ENCODE data around the gene PDGFB.

PDGFB gene

GRCh38 chr22:39268645-39269044, 23.9 kb upstream of the PDGFB start:
- Histone ChIP-seq H3K9ac (ENCODE audit: low read length) (no peak overlapping the region), H2BK5ac (ENCODE audit: low read depth, low read length, poor library complexity, severe bottlenecking) (no peak overlapping the region), H3K4me3 (ENCODE audit: insufficient read depth in 1 of 2, low read depth in 1 of 2, low read length in 2 of 2) (no peak overlapping the region), H3K18ac (ENCODE audit: low read depth in 1 of 2, low read length in 2 of 2) (no peak overlapping the region), H3K27me3 (ENCODE audit: control insufficient read depth in 1 of 2, insufficient read depth in 1 of 2, low read length in 2 of 2) (no peaks in the 10 kb centered on the region), H3K36me3 (ENCODE audit: control insufficient read depth in 1 of 2, insufficient read depth in 2 of 2, low read depth in 1 of 2, low read length in 2 of 2) (no peaks in the 10 kb centered on the region), H2BK15ac (ENCODE audit: low read depth, poor library complexity, severe bottlenecking) (no peak overlapping the region), H4K91ac (ENCODE audit: low read length) (no peak overlapping the region), H3K4me1 (ENCODE audit: control insufficient read depth, insufficient read depth, low read depth, low read length) (peaks cover 13% of the 10 kb centered on the region), H3K4ac (ENCODE audit: low read depth in 1 of 2, low read length in 2 of 2) (no peak overlapping the region), H2AK5ac (ENCODE audit: low read length, severe bottlenecking) (peak overlapping the region; percentile 15), H4K8ac (ENCODE audit: low read length) (no peak overlapping the region), H3K27ac (ENCODE audit: low read length, poor library complexity, severe bottlenecking) (no peak overlapping the region), H3K4me2 (ENCODE audit: low read length, poor library complexity, severe bottlenecking) (no peak overlapping the region), H3K14ac (ENCODE audit: low read length in 2 of 2) (no peak overlapping the region), H2AFZ (ENCODE audit: low read depth, low read length) (no peak overlapping the region), H3K79me1 (replicated peaks; ENCODE audit: low read length, poor library complexity, severe bottlenecking) (no peaks in the 10 kb centered on the region), H2BK120ac (ENCODE audit: low read depth, low read length) (no peak overlapping the region), H3K9me3 (ENCODE audit: control insufficient read depth, low read length) (no peaks in the 10 kb centered on the region), H3K23ac (ENCODE audit: low read length in 2 of 2) (no peak overlapping the region), H2BK12ac (ENCODE audit: low read length in 2 of 2) (no peak overlapping the region)
- no peak for DNase-seq
- 89% methylated on average over 7 of the region's 7 CpGs for WGBS

- no peak overlapping the region for H4K91ac ChIP-seq (ENCODE audit: low read length)
- H3K27ac ChIP-seq (ENCODE audit: low read length, poor library complexity, severe bottlenecking) = no peak overlapping the region
- no peak overlapping the region for H2BK5ac ChIP-seq (ENCODE audit: low read depth, low read length, poor library complexity, severe bottlenecking)
- no peak overlapping the region for H3K4me3 ChIP-seq (ENCODE audit: insufficient read depth in 1 of 2, low read depth in 1 of 2, low read length in 2 of 2)
- H3K27me3 ChIP-seq (ENCODE audit: control insufficient read depth in 1 of 2, insufficient read depth in 1 of 2, low read length in 2 of 2) = no peaks in the 10 kb centered on the region
- DNase-seq = no peak
- H2BK120ac ChIP-seq (ENCODE audit: low read depth, low read length) = no peak overlapping the region
- H3K79me1 ChIP-seq (replicated peaks; ENCODE audit: low read length, poor library complexity, severe bottlenecking) = no peaks in the 10 kb centered on the region
- peaks cover 13% of the 10 kb centered on the region for H3K4me1 ChIP-seq (ENCODE audit: control insufficient read depth, insufficient read depth, low read depth, low read length)
- no peak overlapping the region for H3K4ac ChIP-seq (ENCODE audit: low read depth in 1 of 2, low read length in 2 of 2)
- H2BK12ac ChIP-seq (ENCODE audit: low read length in 2 of 2) = no peak overlapping the region
- 95% methylated on average over 7 of the region's 8 CpGs for WGBS
- no peak overlapping the region for H2BK15ac ChIP-seq (ENCODE audit: low read depth, poor library complexity, severe bottlenecking)
- no peak overlapping the region for H4K8ac ChIP-seq (ENCODE audit: low read length)
- no peaks in the 10 kb centered on the region for H3K36me3 ChIP-seq (ENCODE audit: control insufficient read depth in 1 of 2, insufficient read depth in 2 of 2, low read depth in 1 of 2, low read length in 2 of 2)
- no peak overlapping the region for H3K14ac ChIP-seq (ENCODE audit: low read length in 2 of 2)
- H3K4me2 ChIP-seq (ENCODE audit: low read length, poor library complexity, severe bottlenecking) = no peak overlapping the region
- no peak overlapping the region for H2AFZ ChIP-seq (ENCODE audit: low read depth, low read length)
- no peak overlapping the region for H3K9ac ChIP-seq (ENCODE audit: low read length)
- no peaks in the 10 kb centered on the region for H3K9me3 ChIP-seq (ENCODE audit: control insufficient read depth, low read length)
- no peak overlapping the region for H3K23ac ChIP-seq (ENCODE audit: low read length in 2 of 2)
- no peak overlapping the region for H2AK5ac ChIP-seq (ENCODE audit: low read length, severe bottlenecking)
- no peak overlapping the region for H3K18ac ChIP-seq (ENCODE audit: low read depth in 1 of 2, low read length in 2 of 2)
Measured at GRCh38 chr22:39267974-39268373, 23.2 kb upstream of the PDGFB start.

- WGBS = 74% methylated on average over 12 of the region's 12 CpGs
- Histone ChIP-seq H3K4ac (ENCODE audit: low read depth in 1 of 2, low read length in 2 of 2) (no peak overlapping the region), H3K4me3 (ENCODE audit: insufficient read depth in 1 of 2, low read depth in 1 of 2, low read length in 2 of 2) (no peak overlapping the region), H3K18ac (ENCODE audit: low read depth in 1 of 2, low read length in 2 of 2) (no peak overlapping the region), H3K9me3 (ENCODE audit: control insufficient read depth, low read length) (peaks cover 4% of the 10 kb centered on the region), H2AK5ac (ENCODE audit: low read length, severe bottlenecking) (no peak overlapping the region), H2AFZ (ENCODE audit: low read depth, low read length) (no peak overlapping the region), H3K36me3 (ENCODE audit: control insufficient read depth in 1 of 2, insufficient read depth in 2 of 2, low read depth in 1 of 2, low read length in 2 of 2) (no peaks in the 10 kb centered on the region), H3K4me2 (ENCODE audit: low read length, poor library complexity, severe bottlenecking) (no peak overlapping the region), H2BK15ac (ENCODE audit: low read depth, poor library complexity, severe bottlenecking) (no peak overlapping the region), H2BK120ac (ENCODE audit: low read depth, low read length) (no peak overlapping the region), H3K9ac (ENCODE audit: low read length) (no peak overlapping the region), H3K79me1 (replicated peaks; ENCODE audit: low read length, poor library complexity, severe bottlenecking) (no peaks in the 10 kb centered on the region), H4K91ac (ENCODE audit: low read length) (no peak overlapping the region), H2BK5ac (ENCODE audit: low read depth, low read length, poor library complexity, severe bottlenecking) (no peak overlapping the region), H2BK12ac (ENCODE audit: low read length in 2 of 2) (no peak overlapping the region), H4K8ac (ENCODE audit: low read length) (no peak overlapping the region), H3K27ac (ENCODE audit: low read length, poor library complexity, severe bottlenecking) (no peak overlapping the region), H3K23ac (ENCODE audit: low read length in 2 of 2) (no peak overlapping the region), H3K14ac (ENCODE audit: low read length in 2 of 2) (no peak overlapping the region), H3K27me3 (ENCODE audit: control insufficient read depth in 1 of 2, insufficient read depth in 1 of 2, low read length in 2 of 2) (no peaks in the 10 kb centered on the region), H3K4me1 (ENCODE audit: control insufficient read depth, insufficient read depth, low read depth, low read length) (peaks cover 13% of the 10 kb centered on the region)
- DNase-seq = peak; percentile 44
Measured at GRCh38 chr22:39266398-39267030, 21.7 kb upstream of the PDGFB start.

- 92% methylated on average over 23 of the region's 23 CpGs for WGBS
- Histone ChIP-seq H3K27ac (ENCODE audit: low read length, poor library complexity, severe bottlenecking) (no peak overlapping the region), H3K36me3 (ENCODE audit: control insufficient read depth in 1 of 2, insufficient read depth in 2 of 2, low read depth in 1 of 2, low read length in 2 of 2) (no peaks in the 10 kb centered on the region), H2BK12ac (ENCODE audit: low read length in 2 of 2) (no peak overlapping the region), H3K23ac (ENCODE audit: low read length in 2 of 2) (no peak overlapping the region), H3K4me1 (ENCODE audit: control insufficient read depth, insufficient read depth, low read depth, low read length) (peaks cover 13% of the 10 kb centered on the region), H3K9me3 (ENCODE audit: control insufficient read depth, low read length) (peaks cover 8% of the 10 kb centered on the region), H3K9ac (ENCODE audit: low read length) (no peak overlapping the region), H2AK5ac (ENCODE audit: low read length, severe bottlenecking) (no peak overlapping the region), H3K18ac (ENCODE audit: low read depth in 1 of 2, low read length in 2 of 2) (no peak overlapping the region), H3K4me3 (ENCODE audit: insufficient read depth in 1 of 2, low read depth in 1 of 2, low read length in 2 of 2) (no peak overlapping the region), H2AFZ (ENCODE audit: low read depth, low read length) (no peak overlapping the region), H4K8ac (ENCODE audit: low read length) (no peak overlapping the region), H3K79me1 (replicated peaks; ENCODE audit: low read length, poor library complexity, severe bottlenecking) (no peaks in the 10 kb centered on the region), H3K27me3 (ENCODE audit: control insufficient read depth in 1 of 2, insufficient read depth in 1 of 2, low read length in 2 of 2) (no peaks in the 10 kb centered on the region), H2BK120ac (ENCODE audit: low read depth, low read length) (no peak overlapping the region), H2BK15ac (ENCODE audit: low read depth, poor library complexity, severe bottlenecking) (no peak overlapping the region), H3K4ac (ENCODE audit: low read depth in 1 of 2, low read length in 2 of 2) (no peak overlapping the region), H3K4me2 (ENCODE audit: low read length, poor library complexity, severe bottlenecking) (no peak overlapping the region), H3K14ac (ENCODE audit: low read length in 2 of 2) (no peak overlapping the region), H2BK5ac (ENCODE audit: low read depth, low read length, poor library complexity, severe bottlenecking) (no peak overlapping the region), H4K91ac (ENCODE audit: low read length) (no peak overlapping the region)
- DNase-seq = no peak
Measured at GRCh38 chr22:39265143-39265886, 20.5 kb upstream of the PDGFB start.

Measured in mesenchymal stem cell (in vitro differentiated cells and primary cell).